ENCODE results near the gene CSMD2. TPM values are rescaled to one million over a fixed set of nuclear protein-coding genes. Genes with fewer than 3 reads are reported as not detected.

CSMD2 gene
- total and polyA plus RNA-seq, 2 of the 4 experiments (the other 2 are of a cell fraction), result under 0.01 to 0.36 TPM

DNA sequence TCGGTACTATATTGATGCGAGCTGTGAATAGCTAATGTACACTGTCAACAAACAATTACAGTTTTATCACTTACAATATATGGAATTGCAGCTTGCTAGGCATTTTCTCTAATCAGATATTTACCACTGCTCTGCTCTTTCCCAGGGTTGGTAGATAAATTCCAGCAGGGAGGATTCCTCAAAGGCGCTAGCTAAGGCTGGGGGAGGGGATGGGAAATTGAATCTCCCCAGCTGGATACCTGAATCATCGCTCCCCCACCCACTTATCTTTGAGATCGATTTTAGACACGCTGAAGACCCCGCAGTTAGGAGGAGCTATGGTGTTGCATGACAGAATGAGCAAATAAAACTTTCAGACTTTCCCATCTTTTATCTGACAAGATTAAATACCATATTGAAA lies 127.2 kb downstream of the CSMD2 start:
- Histone ChIP-seq H3K14ac (replicated peaks; ENCODE audit: low read depth, low read length) (no peak overlapping the region), H3K18ac (ENCODE audit: low read depth, low read length) (no peak overlapping the region), H2AK5ac (ENCODE audit: low read depth, low read length) (no peak overlapping the region), H3K36me3 (ENCODE audit: control insufficient read depth, insufficient read depth, low read length) (no peaks in the 10 kb centered on the region), H2AK9ac (replicated peaks; ENCODE audit: low read depth, low read length, poor library complexity) (no peak overlapping the region), H3K4me1 (ENCODE audit: control insufficient read depth, insufficient read depth, low read length) (no peaks in the 10 kb centered on the region), H3K56ac (ENCODE audit: extremely low read depth, insufficient read depth, low read length) (no peak overlapping the region), H3K9me1 (ENCODE audit: insufficient read depth, low read length) (no peaks in the 10 kb centered on the region), H4K8ac (ENCODE audit: low read depth in 2 of 2, low read length in 2 of 2) (no peak overlapping the region), H3K23ac (ENCODE audit: low read depth, low read length) (no peak overlapping the region), H4K20me1 (ENCODE audit: insufficient read depth, low read length) (no peaks in the 10 kb centered on the region), H3K9ac (ENCODE audit: low read depth, low read length) (no peak overlapping the region), H3K4me2 (ENCODE audit: low read depth, low read length) (no peak overlapping the region), H2BK20ac (ENCODE audit: low read depth, low read length) (no peak overlapping the region), H3K4ac (ENCODE audit: low read depth, low read length) (no peak overlapping the region), H2BK120ac (ENCODE audit: low read depth, low read length) (no peak overlapping the region), H3K79me1 (ENCODE audit: low read depth in 1 of 2, low read length in 2 of 2) (no peaks in the 10 kb centered on the region), H2AFZ (replicated peaks; ENCODE audit: low read length, poor library complexity) (no peak overlapping the region), H2BK5ac (ENCODE audit: low read depth, low read length, poor library complexity, severe bottlenecking) (no peak overlapping the region), H3K4me3 (ENCODE audit: insufficient read depth, low read depth, low read length) (no peak overlapping the region), H3K9me3 (ENCODE audit: control insufficient read depth, insufficient read depth, low read length) (peaks cover 17% of the 10 kb centered on the region), H3K27ac (ENCODE audit: insufficient read depth, low read length) (no peak overlapping the region), H4K91ac (ENCODE audit: insufficient read depth, low read depth, low read length) (no peak overlapping the region), H3K27me3 (ENCODE audit: control insufficient read depth, insufficient read depth, low read length) (no peaks in the 10 kb centered on the region), H2BK15ac (ENCODE audit: low read depth, low read length) (no peak overlapping the region), H4K5ac (ENCODE audit: low read depth, low read length) (no peak overlapping the region)
- DNase-seq (no peak), ATAC-seq (ENCODE audit: low read depth) (no peak)
- dilution Hi-C loops (cut with HindIII; ENCODE audit: low sequenced_read_pairs, unreplicated experiment) (no loop called here), intact Hi-C loops (cut with micrococcal nuclease) (no loop called here), in situ Hi-C loops (cut with MboI; ENCODE audit: low sequenced_read_pairs) (no loop called here)
- ChIA-PET POLR2A (ENCODE audit: unreplicated experiment) (no interaction called here), CTCF (no interaction called here)
- no peak for TF ChIP-seq BHLHE40 (IDR thresholded peaks at IDR 0.05; ENCODE audit: low read depth, low read length)
- TF ChIP-seq, protein P1, sequence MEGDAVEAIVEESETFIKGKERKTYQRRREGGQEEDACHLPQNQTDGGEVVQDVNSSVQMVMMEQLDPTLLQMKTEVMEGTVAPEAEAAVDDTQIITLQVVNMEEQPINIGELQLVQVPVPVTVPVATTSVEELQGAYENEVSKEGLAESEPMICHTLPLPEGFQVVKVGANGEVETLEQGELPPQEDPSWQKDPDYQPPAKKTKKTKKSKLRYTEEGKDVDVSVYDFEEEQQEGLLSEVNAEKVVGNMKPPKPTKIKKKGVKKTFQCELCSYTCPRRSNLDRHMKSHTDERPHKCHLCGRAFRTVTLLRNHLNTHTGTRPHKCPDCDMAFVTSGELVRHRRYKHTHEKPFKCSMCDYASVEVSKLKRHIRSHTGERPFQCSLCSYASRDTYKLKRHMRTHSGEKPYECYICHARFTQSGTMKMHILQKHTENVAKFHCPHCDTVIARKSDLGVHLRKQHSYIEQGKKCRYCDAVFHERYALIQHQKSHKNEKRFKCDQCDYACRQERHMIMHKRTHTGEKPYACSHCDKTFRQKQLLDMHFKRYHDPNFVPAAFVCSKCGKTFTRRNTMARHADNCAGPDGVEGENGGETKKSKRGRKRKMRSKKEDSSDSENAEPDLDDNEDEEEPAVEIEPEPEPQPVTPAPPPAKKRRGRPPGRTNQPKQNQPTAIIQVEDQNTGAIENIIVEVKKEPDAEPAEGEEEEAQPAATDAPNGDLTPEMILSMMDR (conservative IDR thresholded peaks at IDR 0.05; ENCODE audit: low read depth, low read length), result no peak
- no CpG with 5 or more reads among the region's 7 CpGs for WGBS, 2 experiments (ENCODE audit: extremely low coverage in 2 of 2, insufficient read length in 1 of 2)
- BruUV-seq (replicated peaks), result no TSS peak
